ENCODE results near the gene EEFSEC. TPM values are rescaled to one million over a fixed set of nuclear protein-coding genes. Genes with fewer than 3 reads are reported as not detected.

Gene EEFSEC
- total and polyA plus RNA-seq, 2 of the 8 experiments (the other 6 are each of a cell fraction or from before 2014, with no cell fraction given) = 13.1 to 19.8 TPM

DNA sequence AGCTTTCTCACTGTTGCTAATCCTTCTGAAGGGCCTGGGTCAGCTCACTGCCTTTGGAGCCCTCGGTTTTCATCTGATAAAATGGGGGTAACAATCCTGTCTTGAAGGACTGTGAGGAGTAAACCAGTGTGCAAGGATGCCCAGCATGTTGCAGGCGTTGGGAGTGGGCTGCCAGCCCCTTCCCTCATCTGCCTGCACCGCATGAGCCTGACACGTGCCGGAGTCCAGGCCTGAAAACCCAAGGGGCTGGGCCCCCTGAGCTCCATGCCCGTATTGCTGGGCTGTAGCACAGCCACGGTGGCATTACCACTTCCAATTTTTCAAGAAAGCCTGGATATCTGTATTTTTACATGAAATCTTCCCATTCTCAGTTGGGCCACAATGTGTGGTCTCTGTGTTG, 215.3 kb downstream of the EEFSEC start (continued):
- no peak for TF ChIP-seq JUND (IDR thresholded peaks at IDR 0.05; ENCODE audit: low read length)
- TF ChIP-seq SIX5 (IDR thresholded peaks at IDR 0.05; ENCODE audit: low read depth, low read length) = no peak
- no peak for TF ChIP-seq CBX5 (IDR thresholded peaks at IDR 0.05; ENCODE audit: low read depth, low read length)
